GM18499 (cell line): ENCODE results near the gene SLC38A6.
"Not testable (repeated sequence)": the region's sequence is repeated elsewhere in the genome, so short reads cannot be mapped to it uniquely, and the experiment has no call there.

Source experiments
- ATAC-seq: cut with Tn5 transposase; IDR thresholded peaks from one replicate; pipeline ENCODE4 v1.9.1; 2021; ENCODE audit warnings: moderate number of reproducible peaks; ENCODE audit not compliant: insufficient read depth, unreplicated experiment

The SLC38A6 gene

DNA sequence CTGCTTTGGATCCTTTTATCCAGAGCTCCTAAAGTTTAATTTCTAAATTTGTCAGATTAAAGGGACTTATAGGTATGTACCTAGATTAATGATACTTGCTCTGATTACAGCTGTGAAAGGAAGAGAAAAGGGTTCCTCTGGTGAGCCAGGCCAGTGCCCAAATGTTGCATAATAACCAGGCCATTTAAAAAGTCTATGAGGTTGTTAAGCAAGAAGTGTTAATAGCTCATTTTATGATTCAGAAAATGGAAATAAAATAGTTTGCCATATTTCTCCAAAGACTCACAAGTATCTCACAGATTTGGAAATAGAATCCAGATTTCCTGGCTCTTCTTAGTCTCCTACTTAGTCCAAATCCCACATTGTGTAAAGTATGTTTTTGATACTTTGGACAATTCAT, 67.6 kb downstream of the SLC38A6 start:
- ATAC-seq: no peak

DNA sequence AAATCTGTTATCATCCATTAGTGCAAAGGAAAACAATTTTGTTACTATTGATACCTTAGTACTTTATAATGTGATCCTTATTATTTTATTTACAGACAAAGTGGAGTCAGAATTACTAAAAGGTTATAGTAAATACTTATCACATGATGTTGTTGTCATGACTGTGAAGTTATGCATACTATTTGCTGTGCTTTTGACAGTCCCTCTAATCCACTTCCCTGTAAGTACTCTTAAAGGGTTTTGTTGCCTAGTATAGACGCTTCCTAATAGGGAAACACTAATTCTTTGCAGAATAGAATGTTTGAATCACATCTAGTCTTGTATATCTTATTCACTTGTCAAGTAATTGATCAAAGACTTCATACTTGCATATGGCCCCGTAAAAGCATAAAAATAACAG, 69.4 kb downstream of the SLC38A6 start:
- no peak for ATAC-seq

- ATAC-seq: no peak
Observed at GRCh38 chr14:61051051-61051450, 70.0 kb downstream of the SLC38A6 start.

DNA sequence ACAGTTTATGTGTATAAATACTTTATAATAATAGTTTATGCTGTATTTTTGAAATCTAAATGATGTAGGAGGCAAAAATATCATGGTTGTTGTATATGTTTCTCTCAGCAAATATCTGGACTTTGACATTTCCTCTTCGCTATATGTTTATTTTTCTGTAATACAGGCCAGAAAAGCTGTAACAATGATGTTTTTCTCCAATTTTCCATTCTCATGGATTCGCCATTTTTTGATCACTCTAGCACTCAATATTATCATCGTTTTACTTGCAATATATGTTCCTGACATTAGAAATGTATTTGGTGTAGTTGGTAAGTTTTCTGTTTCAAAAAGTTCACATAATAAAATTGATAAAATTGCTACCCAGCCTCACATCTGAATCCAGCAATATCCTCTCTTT, 70.6 kb downstream of the SLC38A6 start:
- no peak for ATAC-seq

DNA sequence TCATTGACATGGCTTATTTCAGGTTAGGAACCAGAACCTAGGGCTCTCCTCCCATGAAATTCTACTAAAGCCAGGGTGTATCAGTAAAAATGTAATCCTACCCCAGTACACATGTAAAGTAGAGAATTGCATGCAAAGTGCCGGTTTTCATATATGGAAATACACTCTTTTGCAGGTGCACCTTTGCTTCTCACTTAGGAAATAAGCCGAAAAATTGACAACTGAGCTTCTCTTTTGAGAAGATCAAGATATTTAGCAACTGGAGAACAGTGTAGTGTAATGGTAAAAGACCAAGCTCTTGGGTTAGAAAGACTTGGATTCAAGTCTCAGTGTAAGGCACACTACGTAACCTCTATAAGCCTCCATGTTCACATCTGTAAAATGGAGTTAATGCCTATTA, 82.4 kb downstream of the SLC38A6 start:
- no peak for ATAC-seq

DNA sequence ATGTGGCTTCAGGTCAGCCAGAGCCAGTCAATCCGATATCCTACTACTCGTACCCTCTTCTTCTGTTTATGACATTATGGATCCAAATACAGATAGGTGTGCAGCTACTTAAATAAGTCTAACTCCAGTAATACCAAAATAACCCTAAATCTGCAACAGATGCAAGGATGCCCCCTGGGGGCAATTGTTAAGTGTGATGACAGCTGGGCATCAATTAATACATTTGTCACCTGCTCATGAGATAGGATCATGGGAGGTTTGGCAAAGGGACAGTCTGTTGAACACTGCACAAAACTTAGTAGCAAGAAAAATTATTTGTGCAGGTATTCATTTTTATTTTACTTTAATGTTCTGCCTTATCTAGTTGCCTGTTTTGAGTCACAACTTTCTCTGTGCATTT, 83.2 kb downstream of the SLC38A6 start:
- no peak for ATAC-seq

DNA sequence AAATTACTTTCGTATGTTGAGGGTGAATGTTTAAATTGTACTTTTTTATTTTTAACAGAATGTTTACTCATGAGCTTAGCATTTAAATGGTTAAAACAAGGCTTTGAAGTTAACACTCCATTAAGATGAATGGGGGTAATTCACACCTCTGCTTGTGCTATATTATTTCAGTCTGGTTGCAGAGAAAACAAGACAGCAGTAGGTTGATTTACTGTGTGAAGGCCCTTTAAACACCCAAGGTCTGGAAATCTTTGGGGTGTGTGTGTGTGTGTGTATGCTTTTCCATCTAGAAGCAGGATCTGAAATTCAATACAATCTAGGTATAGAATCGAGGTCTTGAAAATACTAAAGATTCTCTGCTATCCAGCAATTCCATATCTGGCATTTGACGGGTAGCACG, 83.8 kb downstream of the SLC38A6 start:
- no peak for ATAC-seq

GRCh38 chr14:61065656-61066055, 84.6 kb downstream of the SLC38A6 start:
- no peak for ATAC-seq

- ATAC-seq: not testable (repeated sequence)
Observed at GRCh38 chr14:61072442-61072841, 91.4 kb downstream of the SLC38A6 start.

DNA sequence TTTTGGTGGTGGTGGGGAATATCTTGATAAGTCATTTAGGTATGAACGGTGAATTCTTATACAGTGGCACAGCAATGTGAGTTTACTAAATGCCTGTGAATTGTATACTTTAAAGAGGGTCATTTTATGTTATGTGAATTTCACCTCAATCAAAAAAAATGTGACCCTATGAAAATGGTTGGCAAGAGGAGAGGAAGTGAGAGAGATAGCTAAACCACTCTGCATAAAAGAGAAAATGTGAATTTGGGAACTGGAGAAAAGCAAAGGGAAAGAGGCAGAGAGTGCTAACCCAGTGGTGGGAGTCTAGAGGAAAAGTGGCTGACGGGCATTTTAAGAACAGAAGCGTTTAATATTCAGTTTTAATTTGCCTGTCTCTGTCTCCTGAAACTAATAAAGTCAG, 93.8 kb downstream of the SLC38A6 start:
- ATAC-seq: no peak

DNA sequence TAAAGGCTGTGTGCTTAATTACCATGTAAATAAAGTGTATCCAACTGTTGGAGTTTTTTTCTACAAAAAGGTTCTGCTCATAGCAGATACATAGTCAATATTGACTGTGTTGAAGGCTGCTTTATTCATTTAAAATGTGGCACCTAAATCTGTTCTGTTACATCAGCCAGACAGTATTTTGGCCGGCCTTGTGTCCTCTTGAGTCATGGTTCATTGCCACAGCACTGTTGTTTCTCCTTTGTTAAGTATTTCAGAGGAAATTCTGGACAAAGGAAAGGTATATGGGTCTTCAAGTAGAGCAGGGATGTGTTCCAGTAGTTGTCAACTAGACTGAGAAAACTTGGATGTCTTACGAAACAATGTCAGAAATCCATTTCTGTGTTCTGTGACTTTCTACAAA, 95.5 kb downstream of the SLC38A6 start:
- no peak for ATAC-seq

- ATAC-seq: no peak
Observed at GRCh38 chr14:61077437-61077836, 96.4 kb downstream of the SLC38A6 start.

GRCh38 chr14:61077951-61078720, 97.1 kb downstream of the SLC38A6 start:
- ATAC-seq: no peak

DNA sequence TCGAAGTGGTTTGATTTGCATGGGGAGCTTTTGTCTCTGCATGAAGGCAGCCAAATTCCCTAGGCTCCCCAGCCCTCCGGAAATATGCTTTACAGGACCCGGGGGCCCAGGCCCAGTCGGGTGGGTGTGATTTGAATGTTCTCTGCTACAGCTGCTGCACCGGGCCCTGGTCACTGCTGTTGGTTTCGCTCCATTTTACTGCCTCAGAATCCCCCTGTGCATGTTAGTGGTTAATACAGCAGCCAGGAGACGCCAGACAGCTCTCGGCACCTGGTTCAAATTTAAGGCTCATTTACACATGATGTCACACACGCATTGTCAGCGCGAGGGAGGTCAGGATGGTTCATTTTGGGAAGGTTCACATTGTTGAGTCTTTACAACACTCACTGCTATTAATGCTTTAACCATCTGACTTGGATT, 99.6 kb downstream of the SLC38A6 start:
- no peak for ATAC-seq

DNA sequence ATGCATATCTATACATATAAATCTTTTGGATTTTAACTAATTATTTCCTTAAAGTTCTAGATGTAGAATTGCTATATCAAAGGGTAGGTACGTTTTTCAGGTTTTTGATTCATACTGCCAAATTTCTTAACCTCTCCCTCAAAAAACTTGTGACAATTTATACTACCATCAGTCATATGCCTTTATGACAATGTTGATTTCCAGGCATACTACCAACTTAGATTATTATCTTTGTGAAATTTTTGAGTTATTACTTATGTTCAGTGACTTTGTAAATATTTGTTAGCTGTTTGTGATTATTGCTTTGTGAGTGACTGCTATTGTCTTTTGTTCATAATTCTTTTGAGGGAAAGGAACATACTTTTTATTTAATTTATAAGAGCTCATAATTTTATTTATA, 107.0 kb downstream of the SLC38A6 start:
- ATAC-seq: no peak

- no peak for ATAC-seq
Observed at GRCh38 chr14:61089126-61089750, 108.2 kb downstream of the SLC38A6 start.

DNA sequence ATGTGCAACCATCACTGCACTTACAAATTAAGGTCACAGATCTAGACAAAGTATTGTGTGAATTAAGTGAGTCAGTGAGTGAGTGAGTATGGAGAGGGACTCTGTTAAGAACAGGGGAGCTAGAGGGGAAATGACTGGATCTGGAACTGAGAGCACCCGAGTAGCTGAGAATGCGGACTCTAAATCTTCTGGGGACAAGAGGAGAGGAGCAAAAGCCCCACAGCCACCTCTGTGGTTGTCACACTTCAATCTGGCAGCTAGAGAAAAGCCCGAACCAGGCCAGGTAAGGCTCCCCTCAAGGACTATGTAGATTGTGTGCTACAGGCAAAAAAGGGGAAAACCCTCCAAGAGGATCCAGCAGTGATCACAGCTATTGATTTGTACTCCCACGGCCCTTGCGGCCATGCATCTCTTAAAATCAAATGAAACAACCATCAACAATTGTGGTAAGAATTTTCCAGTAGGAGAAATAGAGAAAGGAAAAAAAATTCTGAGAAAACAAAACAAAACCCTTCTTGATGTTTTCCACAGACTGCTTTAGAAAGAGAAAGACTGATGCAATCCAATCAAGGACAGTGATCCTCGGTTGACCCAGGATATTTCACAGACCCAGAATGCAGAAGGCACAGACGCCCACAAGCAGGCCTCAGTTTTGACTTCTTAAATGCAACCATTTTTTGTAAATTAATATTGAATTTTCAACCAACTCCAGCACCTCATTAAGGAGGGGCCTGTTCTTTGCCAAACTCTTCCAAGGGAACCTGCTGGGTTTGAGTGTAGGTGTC, 109.6 kb downstream of the SLC38A6 start:
- ATAC-seq: no peak

GRCh38 chr14:61091657-61092273, 110.7 kb downstream of the SLC38A6 start:
- no peak for ATAC-seq

GRCh38 chr14:61098096-61098495, 117.1 kb downstream of the SLC38A6 start:
- not testable (repeated sequence) for ATAC-seq

DNA sequence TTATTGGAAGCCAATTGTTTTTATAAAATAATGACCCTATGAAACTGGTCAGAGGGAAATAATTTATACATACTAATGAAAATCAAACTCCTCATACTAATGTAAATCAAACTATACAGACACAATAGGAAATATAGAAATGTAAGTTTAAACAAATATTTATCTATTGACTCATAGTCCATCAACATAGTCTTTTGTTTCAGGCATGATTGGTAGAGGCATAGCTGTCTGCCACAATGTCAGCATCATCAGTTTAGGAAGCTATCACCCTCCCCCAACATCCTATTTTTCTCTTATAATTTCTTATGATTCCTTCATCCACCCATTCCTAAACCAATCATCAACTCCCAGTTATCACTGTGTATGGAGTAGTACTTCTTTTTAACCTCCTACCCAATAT, 117.7 kb downstream of the SLC38A6 start:
- ATAC-seq: no peak
